ENCODE results near the gene LRP5.

DNA sequence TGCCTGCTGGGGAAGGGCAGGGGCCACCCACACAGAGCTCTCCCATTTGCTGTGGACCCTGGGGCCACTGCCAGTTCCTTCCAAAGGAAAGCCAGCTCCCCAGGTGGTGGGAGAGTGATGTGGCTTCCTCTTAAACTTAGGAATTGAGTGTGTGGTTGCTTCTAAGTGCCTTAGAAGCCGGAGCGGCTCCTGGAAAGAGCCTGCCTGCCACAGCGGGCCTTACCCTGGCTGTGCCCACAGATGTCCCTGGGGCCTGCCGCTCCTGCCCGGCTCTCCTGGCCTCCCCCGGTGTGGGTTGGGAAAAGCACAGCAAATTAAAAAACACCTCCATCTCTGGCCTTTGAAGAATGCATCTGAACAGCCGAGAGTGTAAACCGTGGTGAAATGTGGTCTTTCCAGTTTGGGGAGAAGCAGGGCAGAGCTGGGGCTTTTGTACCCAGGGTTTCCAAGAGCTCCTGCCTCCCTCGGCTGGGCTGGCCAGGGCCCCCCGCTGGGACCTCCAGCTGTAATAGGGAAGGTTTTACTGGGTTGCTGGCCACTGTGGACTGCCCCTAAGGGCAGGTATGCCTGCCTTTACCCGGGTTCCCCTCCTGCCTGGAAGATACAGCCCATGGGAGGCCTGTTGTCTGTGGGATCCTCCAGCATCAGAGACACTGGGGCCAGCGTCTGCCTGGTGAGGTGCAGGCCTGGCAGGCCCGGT is 30.2 kb downstream of the LRP5 start:
- TF ChIP-seq ESRRB (CRISPR knock-in tag; IDR thresholded peaks at IDR 0.05; ENCODE audit: borderline replicate concordance) (no peak), AFF4 (CRISPR knock-in tag; IDR thresholded peaks at IDR 0.05) (no peak), CHCHD3 (CRISPR knock-in tag; IDR thresholded peaks at IDR 0.05) (no peak), KLF13 (tag; IDR thresholded peaks at IDR 0.05; ENCODE audit: borderline replicate concordance, low read depth) (no peak), JUNB (CRISPR knock-in tag; conservative IDR thresholded peaks at IDR 0.05) (no peak)

All from K562 (cell line).